H9 (cell line): ENCODE measurements around the gene NRG3. TPM values are rescaled to one million over a fixed set of nuclear protein-coding genes. Genes with fewer than 3 reads are reported as not detected.

ENCODE experiments used
- DNase-seq: peaks from one replicate; pipeline ENCODE4 v3.0.0-alpha.2; 2017
- H2AFZ ChIP-seq: one replicate; pipeline ENCODE4 v1.6.1; 2013; ENCODE audit warnings: mild to moderate bottlenecking, low read length, control low read depth, moderate library complexity
- H2AK5ac ChIP-seq: 2 replicates; pipeline ENCODE4 v1.6.1; 2013; ENCODE audit warnings: low read length, control low read depth, mixed read lengths; ENCODE audit not compliant: insufficient read length
- H2BK120ac ChIP-seq: one replicate; pipeline ENCODE4 v1.6.1; 2013; ENCODE audit warnings: low read depth, mild to moderate bottlenecking, low read length, control low read depth, inconsistent platforms; ENCODE audit not compliant: poor library complexity, severe bottlenecking
- H2BK12ac ChIP-seq: 2 replicates; pipeline ENCODE4 v1.6.1; 2013; ENCODE audit warnings: low read length, control low read depth, mixed read lengths, low read depth; ENCODE audit not compliant: insufficient read length
- H2BK15ac ChIP-seq: 2 replicates; pipeline ENCODE4 v1.6.1; 2013; ENCODE audit warnings: low read depth, low read length, control low read depth
- H2BK20ac ChIP-seq: one replicate; pipeline ENCODE4 v1.6.1; 2013; ENCODE audit warnings: low read depth, mild to moderate bottlenecking, low read length, control low read depth, inconsistent platforms; ENCODE audit not compliant: poor library complexity, severe bottlenecking
- H2BK5ac ChIP-seq: 2 replicates; pipeline ENCODE4 v1.6.1; 2013; ENCODE audit warnings: low read length, control low read depth, mixed read lengths; ENCODE audit not compliant: insufficient read length
- H3K14ac ChIP-seq: 2 replicates; pipeline ENCODE4 v1.6.1; 2013; ENCODE audit warnings: low read length, control low read depth; ENCODE audit not compliant: insufficient read depth
- H3K18ac ChIP-seq: 2 replicates; pipeline ENCODE4 v1.6.1; 2013; ENCODE audit warnings: low read depth, mild to moderate bottlenecking, mixed read lengths, low read length, control low read depth; ENCODE audit not compliant: insufficient read length
- H3K23ac ChIP-seq: 2 replicates; pipeline ENCODE4 v1.6.1; 2013; ENCODE audit warnings: low read length, control low read depth, mixed read lengths, low read depth; ENCODE audit not compliant: insufficient read length
- H3K23me2 ChIP-seq: 2 replicates; pipeline ENCODE4 v1.6.1; 2013; ENCODE audit warnings: low read depth, mild to moderate bottlenecking, mixed read lengths, low read length, control low read depth; ENCODE audit not compliant: insufficient read length, poor library complexity, severe bottlenecking
- H3K27ac ChIP-seq: 2 replicates; pipeline ENCODE4 v1.5.1; 2013; ENCODE audit warnings: low read length, control low read depth, mixed read lengths, low read depth; ENCODE audit not compliant: insufficient read length
- H3K27me3 ChIP-seq: 2 replicates; pipeline ENCODE4 v1.6.1; 2013; ENCODE audit warnings: low read length, control low read depth, inconsistent platforms; ENCODE audit not compliant: insufficient read depth
- H3K4ac ChIP-seq: 2 replicates; pipeline ENCODE4 v1.6.1; 2013; ENCODE audit warnings: low read depth, mild to moderate bottlenecking, control low read depth, inconsistent platforms, low read length, moderate library complexity
- H3K4me1 ChIP-seq: 2 replicates; pipeline ENCODE4 v1.6.1; 2013; ENCODE audit warnings: low read length, control low read depth, inconsistent platforms; ENCODE audit not compliant: insufficient read depth
- H3K4me2 ChIP-seq: 2 replicates; pipeline ENCODE4 v1.6.1; 2013; ENCODE audit warnings: low read length, control low read depth, mixed read lengths; ENCODE audit not compliant: insufficient read length, insufficient read depth
- H3K56ac ChIP-seq: 2 replicates; pipeline ENCODE4 v1.6.1; 2013; ENCODE audit warnings: low read depth, mild to moderate bottlenecking, mixed read lengths, low read length, control low read depth; ENCODE audit not compliant: insufficient read length
- H3K79me1 ChIP-seq: 2 replicates; pipeline ENCODE4 v1.6.1; 2013; ENCODE audit warnings: low read depth, mild to moderate bottlenecking, moderate library complexity, low read length, control low read depth, inconsistent platforms; ENCODE audit not compliant: insufficient read depth, poor library complexity, severe bottlenecking
- H3K79me2 ChIP-seq: 2 replicates; pipeline ENCODE4 v1.6.1; 2013; ENCODE audit warnings: low read length, control low read depth, inconsistent platforms; ENCODE audit not compliant: insufficient read depth
- H3K9ac ChIP-seq: 2 replicates; pipeline ENCODE4 v1.6.1; 2013; ENCODE audit warnings: low read length, control low read depth, mixed read lengths; ENCODE audit not compliant: insufficient read length; ENCODE audit errors: extremely low read depth
- H3K9me3 ChIP-seq: one replicate; pipeline ENCODE4 v1.6.1; 2013; ENCODE audit warnings: low read depth, low read length, inconsistent platforms; ENCODE audit not compliant: control insufficient read depth
- H3T11ph ChIP-seq: one replicate; pipeline ENCODE4 v1.6.1; 2013; ENCODE audit warnings: mild to moderate bottlenecking, low read length, control low read depth, inconsistent platforms
- H4K20me1 ChIP-seq: one replicate; pipeline ENCODE4 v1.6.1; 2013; ENCODE audit not compliant: control insufficient read depth, insufficient read length, insufficient read depth
- H4K5ac ChIP-seq: 2 replicates; pipeline ENCODE4 v1.6.1; 2013; ENCODE audit warnings: low read depth, mild to moderate bottlenecking, mixed read lengths, low read length, control low read depth; ENCODE audit not compliant: insufficient read length
- H4K8ac ChIP-seq: replicated peaks from 2 replicates; pipeline ENCODE4 v1.6.1; 2013; ENCODE audit warnings: low read length, control low read depth, mixed read lengths, low read depth; ENCODE audit not compliant: insufficient read length
- H4K91ac ChIP-seq: 2 replicates; pipeline ENCODE4 v1.6.1; 2013; ENCODE audit warnings: low read depth, mild to moderate bottlenecking, moderate library complexity, mixed read lengths, low read length, control low read depth; ENCODE audit not compliant: insufficient read length
- H3K27ac Mint-ChIP-seq, 3 experiments: 2 replicates in 2 of 3; 3 replicates in 1 of 3; pipeline ENCODE4 v1.8.0; 2020 to 2021; ENCODE audit warnings: mixed read lengths in 3 of 3, mild to moderate bottlenecking in 1 of 3, moderate library complexity in 1 of 3
- H3K27me3 Mint-ChIP-seq: 2 replicates; pipeline ENCODE4 v1.8.0; 2021; ENCODE audit warnings: low read depth, mild to moderate bottlenecking, moderate library complexity, mixed read lengths
- H3K36me3 Mint-ChIP-seq, 3 experiments: 2 replicates in 2 of 3; 3 replicates in 1 of 3; pipeline ENCODE4 v1.8.0; 2020 to 2021; ENCODE audit warnings: low read depth in 3 of 3, mixed read lengths in 3 of 3; ENCODE audit not compliant: insufficient read depth in 1 of 3
- H3K4me1 Mint-ChIP-seq, 2 experiments: 2 replicates each; pipeline ENCODE4 v1.8.0; 2020; ENCODE audit warnings: mixed read lengths in 2 of 2
- H3K4me3 Mint-ChIP-seq, 2 experiments: 2 replicates in 1 of 2; 3 replicates in 1 of 2; pipeline ENCODE4 v1.8.0; 2020 to 2021; ENCODE audit warnings: mild to moderate bottlenecking in 2 of 2, mixed read lengths in 2 of 2, moderate library complexity in 1 of 2
- H3K9me3 Mint-ChIP-seq, 2 experiments: 2 replicates in 1 of 2; 3 replicates in 1 of 2; pipeline ENCODE4 v1.8.0; 2020; ENCODE audit warnings: mild to moderate bottlenecking in 2 of 2, mixed read lengths in 2 of 2, moderate library complexity in 1 of 2
- WGBS: extraction: QIAGEN DNeasy Blood & Tissue Kit; methylation state at CpG from one replicate; pipeline ENCODE4 v1.1.7; 2013; ENCODE audit warnings: missing lambda C conversion rate, low lambda C conversion rate, mixed read lengths; ENCODE audit not compliant: insufficient read length; ENCODE audit errors: extremely low coverage; 5-methylcytosine and 5-hydroxymethylcytosine counted together
- total RNA-seq: library from RNA; stranded (reverse); gene quantifications from 2 replicates; pipeline ENCODE4 v1.2.1, GENCODE V29; 2021
- TF ChIP-seq, protein P1 (sequence below): fragments of 200-600 bp; sonication (generic); conservative IDR thresholded peaks from 3 replicates; pipeline ENCODE4 v1.8.0; 2021; ENCODE audit warnings: antibody characterized with exemption, mild to moderate bottlenecking

NRG3 gene
- total RNA-seq, 1 experiment from 2014 or later: 1.6 TPM

DNA sequence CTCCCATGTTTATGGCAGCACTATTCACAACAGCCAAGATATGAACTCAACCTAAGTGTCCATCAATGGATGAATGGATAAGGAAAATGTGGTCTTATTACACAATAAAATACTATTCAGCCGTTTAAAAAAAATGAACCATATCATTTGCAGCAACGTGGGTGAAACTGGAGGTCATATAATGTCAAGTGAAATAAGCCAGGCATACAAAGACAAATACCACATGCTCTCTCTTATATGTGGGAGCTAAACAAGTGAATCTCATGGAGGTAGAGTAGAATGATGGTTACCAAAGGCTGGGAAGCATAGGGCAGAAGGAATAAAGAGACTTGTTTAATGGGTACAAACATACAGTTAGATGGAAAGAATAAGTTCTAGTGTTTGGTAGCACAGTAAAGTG is 699.1 kb downstream of the NRG3 start:
- no peak overlapping the region for H3K56ac ChIP-seq
- H3K27me3 Mint-ChIP-seq: no peaks in the 10 kb centered on the region

More for the DNA sequence above, 699.1 kb downstream of the NRG3 start:
- H3K27ac ChIP-seq: no peak overlapping the region
- TF ChIP-seq, protein P1, sequence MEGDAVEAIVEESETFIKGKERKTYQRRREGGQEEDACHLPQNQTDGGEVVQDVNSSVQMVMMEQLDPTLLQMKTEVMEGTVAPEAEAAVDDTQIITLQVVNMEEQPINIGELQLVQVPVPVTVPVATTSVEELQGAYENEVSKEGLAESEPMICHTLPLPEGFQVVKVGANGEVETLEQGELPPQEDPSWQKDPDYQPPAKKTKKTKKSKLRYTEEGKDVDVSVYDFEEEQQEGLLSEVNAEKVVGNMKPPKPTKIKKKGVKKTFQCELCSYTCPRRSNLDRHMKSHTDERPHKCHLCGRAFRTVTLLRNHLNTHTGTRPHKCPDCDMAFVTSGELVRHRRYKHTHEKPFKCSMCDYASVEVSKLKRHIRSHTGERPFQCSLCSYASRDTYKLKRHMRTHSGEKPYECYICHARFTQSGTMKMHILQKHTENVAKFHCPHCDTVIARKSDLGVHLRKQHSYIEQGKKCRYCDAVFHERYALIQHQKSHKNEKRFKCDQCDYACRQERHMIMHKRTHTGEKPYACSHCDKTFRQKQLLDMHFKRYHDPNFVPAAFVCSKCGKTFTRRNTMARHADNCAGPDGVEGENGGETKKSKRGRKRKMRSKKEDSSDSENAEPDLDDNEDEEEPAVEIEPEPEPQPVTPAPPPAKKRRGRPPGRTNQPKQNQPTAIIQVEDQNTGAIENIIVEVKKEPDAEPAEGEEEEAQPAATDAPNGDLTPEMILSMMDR: no peak
- no CpG with 5 or more reads among the region's 2 CpGs for WGBS
- no peak overlapping the region for H3T11ph ChIP-seq
- no peak overlapping the region for H2BK20ac ChIP-seq
- no peak overlapping the region for H3K18ac ChIP-seq
- no peaks in the 10 kb centered on the region for H3K79me2 ChIP-seq
- no peak overlapping the region for H3K4me3 Mint-ChIP-seq
- no peak overlapping the region for H4K91ac ChIP-seq
- H4K8ac ChIP-seq: no peak overlapping the region
- no peak overlapping the region for H3K9ac ChIP-seq
- H2AFZ ChIP-seq: no peak overlapping the region
- no peak for DNase-seq
- H3K4ac ChIP-seq: no peak overlapping the region
- H3K23ac ChIP-seq: no peak overlapping the region
- no peak overlapping the region for H2BK12ac ChIP-seq
- H3K9me3 ChIP-seq: no peaks in the 10 kb centered on the region
- no peak overlapping the region for H4K5ac ChIP-seq
- 0 out of 4 replicates have a peak, but pooled peaks cover 0 to 8% of the 10 kb centered on the region in 2 experiments for H3K4me1 Mint-ChIP-seq
- H3K14ac ChIP-seq: no peak overlapping the region
- H2BK5ac ChIP-seq: no peak overlapping the region
- H3K9me3 Mint-ChIP-seq: no peaks in the 10 kb centered on the region
- H3K27ac Mint-ChIP-seq: no peak overlapping the region
- no peak overlapping the region for H2BK15ac ChIP-seq
- no peaks in the 10 kb centered on the region for H3K36me3 Mint-ChIP-seq
- no peak overlapping the region for H2BK120ac ChIP-seq
- H3K4me2 ChIP-seq: no peak overlapping the region
- H3K23me2 ChIP-seq: no peaks in the 10 kb centered on the region
- no peaks in the 10 kb centered on the region for H3K27me3 ChIP-seq
- peaks cover 3% of the 10 kb centered on the region; the same call in 1 of the 2 replicates for H3K4me1 ChIP-seq
- no peaks in the 10 kb centered on the region for H4K20me1 ChIP-seq
- no peak overlapping the region for H2AK5ac ChIP-seq
- no peaks in the 10 kb centered on the region for H3K79me1 ChIP-seq
